Heart left ventricle (tissue), 13 donors: ENCODE data around the gene HRH2.

Experiments used
- POLR2A ChIP-seq, 2 donors: fragments of 450-650 bp; IDR thresholded peaks; one replicate each; pipeline ENCODE4 v1.6.1; 2017; ENCODE audit warnings: antibody characterized with exemption in 2 of 2, mild to moderate bottlenecking in 2 of 2, moderate library complexity in 2 of 2
- TF ChIP-seq, protein P1 (sequence below), 12 donors: fragments of 200-600 bp; sonication (generic) in 4 of 12; IDR thresholded peaks; one replicate each; pipeline versions ENCODE4 v1.5.0 to v1.8.0; 2018 to 2022; ENCODE audit warnings: antibody characterized with exemption in 12 of 12, mild to moderate bottlenecking in 5 of 12
- donor health status: ischemic (EF 13 %, LVEDD 7.1; RV severe dilation, severe dysfunction).
- donor health status: DM: no; HTN: yes; CAD: no.
- donor health status: DM: no; HTN: no; CAD: no.
- donor health status: ischemic (EF 25% LVEDD 6.9; RV normal size, moderate dysfunction).
- donor health status: ischemic (EF 25% LVEDD 5.7; RV mildly dilated, moderate dysfunction).
- donor health status: ischemic (EF 35%, LVEDD 5.7; RV mildly dilated, moderate dysfunction).
- donor health status: nonischemic (EF 11% LVEDD 7.7; RV severe dilation, severe dysfunction).
- donor health status: DM: yes; HTN: yes; CAD: no.
- donor health status: PGD.
- donor health status: ischemic (EF 29% LVEDD 5.4; RV normal size, mild dysfunction).
- donor health status: nonischemic (EF 23%, LVEDD 6.1; RV moderate dilation, normal function).

DNA sequence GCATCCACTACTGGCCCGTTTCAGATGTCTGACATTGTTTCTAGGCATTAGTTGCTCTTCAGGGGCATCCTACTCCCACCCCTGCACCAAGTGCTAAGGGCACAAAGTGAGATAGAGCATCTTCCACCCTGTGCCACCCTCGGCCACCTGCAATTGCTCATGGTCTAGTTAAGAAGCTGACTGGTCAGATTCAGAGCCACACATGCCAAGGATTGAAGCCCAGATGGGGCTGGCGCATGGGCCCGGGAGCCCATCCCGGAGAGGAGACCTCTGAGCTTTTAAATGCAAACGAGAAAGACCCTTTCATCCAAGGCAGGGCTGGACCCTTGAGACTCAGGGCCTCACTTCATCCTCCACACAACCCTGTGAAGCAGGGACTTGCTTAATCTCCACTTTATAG lies 28.5 kb downstream of the HRH2 start:
- TF ChIP-seq, protein P1, sequence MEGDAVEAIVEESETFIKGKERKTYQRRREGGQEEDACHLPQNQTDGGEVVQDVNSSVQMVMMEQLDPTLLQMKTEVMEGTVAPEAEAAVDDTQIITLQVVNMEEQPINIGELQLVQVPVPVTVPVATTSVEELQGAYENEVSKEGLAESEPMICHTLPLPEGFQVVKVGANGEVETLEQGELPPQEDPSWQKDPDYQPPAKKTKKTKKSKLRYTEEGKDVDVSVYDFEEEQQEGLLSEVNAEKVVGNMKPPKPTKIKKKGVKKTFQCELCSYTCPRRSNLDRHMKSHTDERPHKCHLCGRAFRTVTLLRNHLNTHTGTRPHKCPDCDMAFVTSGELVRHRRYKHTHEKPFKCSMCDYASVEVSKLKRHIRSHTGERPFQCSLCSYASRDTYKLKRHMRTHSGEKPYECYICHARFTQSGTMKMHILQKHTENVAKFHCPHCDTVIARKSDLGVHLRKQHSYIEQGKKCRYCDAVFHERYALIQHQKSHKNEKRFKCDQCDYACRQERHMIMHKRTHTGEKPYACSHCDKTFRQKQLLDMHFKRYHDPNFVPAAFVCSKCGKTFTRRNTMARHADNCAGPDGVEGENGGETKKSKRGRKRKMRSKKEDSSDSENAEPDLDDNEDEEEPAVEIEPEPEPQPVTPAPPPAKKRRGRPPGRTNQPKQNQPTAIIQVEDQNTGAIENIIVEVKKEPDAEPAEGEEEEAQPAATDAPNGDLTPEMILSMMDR (IDR thresholded peaks at IDR 0.05), result no peak
- no peak for TF ChIP-seq POLR2A (IDR thresholded peaks at IDR 0.05)
